MCF 10A (cell line): ENCODE data around the gene DPH7. TPM values are rescaled to one million over a fixed set of nuclear protein-coding genes. Genes with fewer than 3 reads are reported as not detected.

Experiments
- BruUV-seq: library from RNA; stranded (reverse); fragments of 400-500 nt; replicated peaks from 2 replicates; lab custom pipeline; 2021; lab: Mats Ljungman, UMichigan
- CTCF ChIA-PET: fragments of 300-600 bp; sonication (Branson Sonifier 250); formaldehyde crosslinking; extraction: SDS; loops from one replicate; lab custom pipeline; 2021; ENCODE audit warnings: antibody characterized with exemption, inconsistent platforms; lab: Yijun Ruan, JAX
- POLR2A ChIA-PET: fragments of 300-600, 350-650 bp; sonication (Branson Sonifier 250); formaldehyde crosslinking; extraction: SDS; loops from one replicate; lab custom pipeline; 2020; ENCODE audit warnings: antibody characterized with exemption, inconsistent platforms; lab: Yijun Ruan, JAX
- DNase-seq: peaks from one replicate; pipeline ENCODE4 v3.0.0-alpha.2; 2018; ENCODE audit not compliant: unreplicated experiment
- H3K27ac Mint-ChIP-seq: one replicate; pipeline ENCODE4 v1.8.0; 2022; ENCODE audit warnings: mild to moderate bottlenecking, low read depth, mixed read lengths; ENCODE audit not compliant: unreplicated experiment
- H3K27me3 Mint-ChIP-seq: one replicate; pipeline ENCODE4 v1.8.0; 2022; ENCODE audit warnings: mixed read lengths; ENCODE audit not compliant: insufficient read depth, unreplicated experiment
- H3K36me3 Mint-ChIP-seq: one replicate; pipeline ENCODE4 v1.8.0; 2022; ENCODE audit warnings: mild to moderate bottlenecking, moderate library complexity, mixed read lengths; ENCODE audit not compliant: insufficient read depth, unreplicated experiment
- H3K4me1 Mint-ChIP-seq: one replicate; pipeline ENCODE4 v1.8.0; 2022; ENCODE audit warnings: mixed read lengths; ENCODE audit not compliant: insufficient read depth, unreplicated experiment
- H3K4me3 Mint-ChIP-seq: one replicate; pipeline ENCODE4 v1.8.0; 2022; ENCODE audit warnings: mild to moderate bottlenecking, moderate library complexity, mixed read lengths; ENCODE audit not compliant: unreplicated experiment
- H3K9me3 Mint-ChIP-seq: one replicate; pipeline ENCODE4 v1.8.0; 2022; ENCODE audit warnings: mixed read lengths; ENCODE audit not compliant: unreplicated experiment
- intact Hi-C: fragments of 100-400 bp; cut with micrococcal nuclease; formaldehyde crosslinking; loops from 2 replicates; pipeline ENCODE4 v1.14.1; 2022
- total RNA-seq: library from RNA; stranded (reverse); gene quantifications from 2 replicates; pipeline ENCODE4 v1.2.3, GENCODE V29; 2022
- TF ChIP-seq, protein P1 (sequence below): fragments of 200-600 bp; IDR thresholded peaks from one replicate; pipeline ENCODE4 v1.8.0; 2022; ENCODE audit warnings: antibody characterized with exemption, mild to moderate bottlenecking; ENCODE audit not compliant: unreplicated experiment

Gene DPH7
- total RNA-seq, 1 experiment from 2014 or later = 46.4 TPM

DNA sequence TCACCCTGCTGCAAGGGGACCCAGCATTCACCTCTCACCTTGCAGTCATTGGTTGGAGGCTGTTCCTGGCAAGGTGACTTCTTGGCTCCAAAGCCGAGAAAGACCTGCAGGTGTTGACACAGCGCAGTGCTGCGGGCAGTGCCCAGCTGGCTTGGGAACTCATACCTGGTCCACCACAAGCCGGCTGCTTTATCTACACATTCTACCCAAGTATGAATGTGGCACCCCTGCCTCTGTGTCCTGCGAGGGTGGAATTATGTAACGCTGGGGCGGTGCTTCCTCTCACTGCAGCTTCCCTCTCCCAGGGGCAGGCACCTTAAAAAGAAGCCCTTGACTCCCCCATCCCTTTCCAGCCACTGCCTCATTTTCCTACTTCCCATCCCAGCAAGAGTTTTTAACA lies 14.0 kb upstream of the DPH7 start:
- POLR2A ChIA-PET = interaction anchor here (0.7 to 1.8 kb wide), 3 partner anchors 11 to 26 kb away, joined by 3 to 5 read pairs (median 3); partner anchors contain the start of gene DPH7
- H3K4me1 Mint-ChIP-seq = no peaks in the 10 kb centered on the region
- CTCF ChIA-PET = no interaction called here
- no peak overlapping the region for H3K27ac Mint-ChIP-seq
- H3K9me3 Mint-ChIP-seq = no peaks in the 10 kb centered on the region
- H3K27me3 Mint-ChIP-seq = no peaks in the 10 kb centered on the region
- no peak for DNase-seq
- TF ChIP-seq, protein P1, sequence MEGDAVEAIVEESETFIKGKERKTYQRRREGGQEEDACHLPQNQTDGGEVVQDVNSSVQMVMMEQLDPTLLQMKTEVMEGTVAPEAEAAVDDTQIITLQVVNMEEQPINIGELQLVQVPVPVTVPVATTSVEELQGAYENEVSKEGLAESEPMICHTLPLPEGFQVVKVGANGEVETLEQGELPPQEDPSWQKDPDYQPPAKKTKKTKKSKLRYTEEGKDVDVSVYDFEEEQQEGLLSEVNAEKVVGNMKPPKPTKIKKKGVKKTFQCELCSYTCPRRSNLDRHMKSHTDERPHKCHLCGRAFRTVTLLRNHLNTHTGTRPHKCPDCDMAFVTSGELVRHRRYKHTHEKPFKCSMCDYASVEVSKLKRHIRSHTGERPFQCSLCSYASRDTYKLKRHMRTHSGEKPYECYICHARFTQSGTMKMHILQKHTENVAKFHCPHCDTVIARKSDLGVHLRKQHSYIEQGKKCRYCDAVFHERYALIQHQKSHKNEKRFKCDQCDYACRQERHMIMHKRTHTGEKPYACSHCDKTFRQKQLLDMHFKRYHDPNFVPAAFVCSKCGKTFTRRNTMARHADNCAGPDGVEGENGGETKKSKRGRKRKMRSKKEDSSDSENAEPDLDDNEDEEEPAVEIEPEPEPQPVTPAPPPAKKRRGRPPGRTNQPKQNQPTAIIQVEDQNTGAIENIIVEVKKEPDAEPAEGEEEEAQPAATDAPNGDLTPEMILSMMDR = no peak
- no peak overlapping the region for H3K4me3 Mint-ChIP-seq
- no TSS peak for BruUV-seq
- peaks cover 7% of the 10 kb centered on the region for H3K36me3 Mint-ChIP-seq
- intact Hi-C loops = no loop called here

DNA sequence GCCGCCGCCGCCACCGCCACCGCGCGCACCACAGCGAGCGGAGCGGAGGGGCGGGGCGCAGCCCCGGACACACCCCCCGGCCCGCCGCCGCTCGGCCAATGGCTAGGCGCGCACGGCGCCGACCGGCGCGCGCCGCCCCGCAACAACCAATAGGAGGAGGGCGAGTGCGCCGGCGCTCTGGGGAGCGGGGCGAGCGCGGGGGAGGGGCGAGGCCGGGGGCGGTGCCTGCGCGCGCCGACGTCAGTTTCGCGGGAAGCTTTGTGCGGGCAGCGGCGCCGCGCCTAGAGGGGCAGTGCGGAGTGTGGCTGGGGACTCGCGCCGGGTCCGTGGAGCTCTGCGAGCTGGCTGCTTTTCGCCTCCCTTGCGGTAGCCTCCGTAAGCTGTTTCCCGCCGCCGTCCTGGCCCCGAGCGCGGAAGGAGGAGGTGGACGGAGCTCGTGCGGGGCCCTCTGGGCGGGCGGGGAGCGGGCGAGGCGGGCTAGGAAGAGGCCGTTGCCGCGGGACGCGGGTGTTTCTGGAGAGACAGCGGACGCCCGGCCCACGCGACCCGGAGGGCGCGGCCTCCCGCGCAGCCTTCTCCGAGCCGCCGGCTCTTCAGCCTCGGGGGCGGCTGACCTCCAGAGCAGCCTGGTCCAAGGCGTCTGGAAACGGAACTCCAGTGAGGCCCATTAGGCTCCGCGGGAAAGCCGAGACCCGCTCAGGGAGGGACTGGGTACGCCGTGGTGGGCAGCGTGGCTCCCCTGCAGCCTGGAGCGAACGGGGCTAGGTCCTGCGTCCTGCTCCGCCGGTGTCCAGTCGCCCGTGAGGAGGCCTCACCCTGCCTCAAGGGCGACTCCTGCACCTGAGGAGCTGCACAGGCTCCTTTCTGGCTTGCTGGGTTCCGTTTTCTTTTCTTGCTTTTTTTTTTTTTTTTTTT lies 12.0 kb upstream of the DPH7 start, which contains the start of gene ZMYND19:
Gene ZMYND19 (minus strand): TSS at position 44 of the 915 bp plus-strand sequence. CDS start 249 bp downstream, outside the sequence.
- no TSS peak for BruUV-seq
- Mint-ChIP-seq H3K4me3 (peak within 1 kb of the TSS; percentile 79), H3K9me3 (no peaks in the 10 kb centered on the region), H3K27ac (peak within 1 kb of the TSS; percentile 70), H3K4me1 (no peaks in the 10 kb centered on the region), H3K27me3 (no peaks in the 10 kb centered on the region), H3K36me3 (peaks cover 25% of the 10 kb centered on the region)
- DNase-seq = peak; percentile 87
- CTCF ChIA-PET = interaction anchor here (0.7 to 0.9 kb wide), 2 partner anchors 14 to 75 kb away, joined by 3 to 4 read pairs; no protein-coding TSS in a partner anchor
- intact Hi-C loops = no loop called here
- POLR2A ChIA-PET = interaction anchor here (0.6 to 5.6 kb wide), 10 partner anchors 12 to 367 kb away, joined by 3 to 64 read pairs (median 8); partner anchors contain the start of genes ARRDC1, DPH7, EHMT1 and MRPL41
- TF ChIP-seq, protein P1 = no peak

DNA sequence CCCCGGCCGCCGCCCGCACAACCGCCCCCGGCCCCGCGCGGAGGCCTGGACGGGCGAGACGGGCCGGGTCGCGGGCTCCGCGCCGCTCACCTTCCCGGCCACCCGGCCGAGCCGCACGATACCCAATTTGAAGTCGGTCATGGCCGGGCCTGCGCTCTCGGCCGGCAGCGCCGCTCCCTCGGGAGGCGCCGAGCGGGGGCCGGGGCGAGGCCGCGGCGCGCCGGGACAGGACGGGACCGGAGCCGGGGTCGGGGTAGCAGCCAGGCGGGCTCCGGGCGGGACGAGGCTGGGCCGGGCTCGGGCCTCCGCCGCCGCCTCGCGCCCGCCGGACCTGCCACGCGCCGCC lies 11.4 kb upstream of the DPH7 start:
- peak overlapping the region; percentile 79 for H3K4me3 Mint-ChIP-seq
- H3K9me3 Mint-ChIP-seq = no peaks in the 10 kb centered on the region
- H3K27ac Mint-ChIP-seq = no peak overlapping the region
- H3K4me1 Mint-ChIP-seq = no peaks in the 10 kb centered on the region
- POLR2A ChIA-PET = interaction anchor here (0.7 to 5.6 kb wide), 7 partner anchors 11 to 367 kb away, joined by 3 to 64 read pairs (median 9); partner anchors contain the start of genes ARRDC1, DPH7, EHMT1 and MRPL41
- intact Hi-C loops = no loop called here
- peaks cover 29% of the 10 kb centered on the region for H3K36me3 Mint-ChIP-seq
- CTCF ChIA-PET = interaction anchor here (1.6 kb wide), 1 partner anchor 32 kb away, joined by 3 read pairs; no protein-coding TSS in a partner anchor
- TF ChIP-seq, protein P1 = no peak
- H3K27me3 Mint-ChIP-seq = no peaks in the 10 kb centered on the region
- no TSS peak for BruUV-seq
- no peak for DNase-seq
